ENCODE results near the gene LIPA.

DNA sequence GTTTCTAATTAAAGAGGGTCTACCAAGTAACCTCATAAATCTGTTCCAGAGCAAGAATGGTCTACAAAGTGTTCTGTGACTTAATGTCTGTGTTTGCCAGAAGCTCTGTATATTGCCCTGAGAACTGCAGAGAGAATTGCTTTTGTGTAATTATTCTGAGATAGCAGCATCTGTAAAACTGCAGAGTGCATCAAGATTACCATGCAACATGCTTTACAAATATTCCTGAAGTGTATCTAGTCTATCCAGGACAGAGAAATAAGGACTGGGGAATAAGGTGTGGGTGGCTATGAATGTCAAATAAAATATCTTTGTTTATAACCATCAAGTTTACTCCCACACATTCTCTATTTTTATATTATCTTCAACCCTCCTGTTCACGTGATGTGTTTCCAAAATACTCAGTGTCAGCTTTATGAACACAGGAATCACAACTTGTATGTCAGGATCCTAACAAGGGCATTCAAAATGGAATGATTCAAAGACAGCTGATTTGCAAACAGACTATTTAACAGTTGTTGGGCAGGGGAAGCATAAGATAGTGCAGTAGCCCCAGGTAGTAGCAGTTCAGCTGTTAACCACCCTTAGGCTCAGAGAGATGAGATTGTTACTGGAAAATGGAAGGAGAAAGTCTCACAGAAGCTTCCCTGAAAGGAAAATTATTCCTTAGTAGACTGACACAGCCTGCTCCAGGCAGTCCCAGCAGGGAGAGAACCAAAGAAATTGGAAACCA is 15.3 kb upstream of the LIPA start:
- TF ChIP-seq, protein P1, sequence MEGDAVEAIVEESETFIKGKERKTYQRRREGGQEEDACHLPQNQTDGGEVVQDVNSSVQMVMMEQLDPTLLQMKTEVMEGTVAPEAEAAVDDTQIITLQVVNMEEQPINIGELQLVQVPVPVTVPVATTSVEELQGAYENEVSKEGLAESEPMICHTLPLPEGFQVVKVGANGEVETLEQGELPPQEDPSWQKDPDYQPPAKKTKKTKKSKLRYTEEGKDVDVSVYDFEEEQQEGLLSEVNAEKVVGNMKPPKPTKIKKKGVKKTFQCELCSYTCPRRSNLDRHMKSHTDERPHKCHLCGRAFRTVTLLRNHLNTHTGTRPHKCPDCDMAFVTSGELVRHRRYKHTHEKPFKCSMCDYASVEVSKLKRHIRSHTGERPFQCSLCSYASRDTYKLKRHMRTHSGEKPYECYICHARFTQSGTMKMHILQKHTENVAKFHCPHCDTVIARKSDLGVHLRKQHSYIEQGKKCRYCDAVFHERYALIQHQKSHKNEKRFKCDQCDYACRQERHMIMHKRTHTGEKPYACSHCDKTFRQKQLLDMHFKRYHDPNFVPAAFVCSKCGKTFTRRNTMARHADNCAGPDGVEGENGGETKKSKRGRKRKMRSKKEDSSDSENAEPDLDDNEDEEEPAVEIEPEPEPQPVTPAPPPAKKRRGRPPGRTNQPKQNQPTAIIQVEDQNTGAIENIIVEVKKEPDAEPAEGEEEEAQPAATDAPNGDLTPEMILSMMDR (IDR thresholded peaks at IDR 0.05) = no peak
- TF ChIP-seq EZH2 (IDR thresholded peaks at IDR 0.05) = no peak
